HG03575 (cell line): ENCODE results near the gene CTXND2.
"Not testable (repeated sequence)": the region's sequence is repeated elsewhere in the genome, so short reads cannot be mapped to it uniquely, and the experiment has no call there.

ENCODE experiments used
- ATAC-seq: cut with Tn5 transposase; IDR thresholded peaks from one replicate; pipeline ENCODE4 v1.9.1; 2021; ENCODE audit not compliant: unreplicated experiment, insufficient number of reproducible peaks, low FRiP score; ENCODE audit errors: extremely low read depth

Gene CTXND2

GRCh38 chr1:150887018-150887417 is at the start of gene CTXND2:
TSS of gene CTXND2 (plus strand) at chr1:150887136. CDS start at chr1:150912315, 25,179 bp downstream.
- no peak for ATAC-seq

GRCh38 chr1:150840850-150841249 is 46.1 kb upstream of the CTXND2 start:
- ATAC-seq, result not testable (repeated sequence)

- no peak for ATAC-seq
These were observed 45.3 kb upstream of the CTXND2 start for GRCh38 chr1:150841626-150842025.

- ATAC-seq, result no peak
These were observed 44.6 kb upstream of the CTXND2 start for GRCh38 chr1:150842343-150842742.

GRCh38 chr1:150842964-150843363 is 44.0 kb upstream of the CTXND2 start:
- ATAC-seq, result no peak

- no peak for ATAC-seq
These were observed 43.5 kb upstream of the CTXND2 start for GRCh38 chr1:150843474-150843873.

GRCh38 chr1:150846473-150847146 is 40.3 kb upstream of the CTXND2 start:
- no peak for ATAC-seq

- ATAC-seq, result not testable (repeated sequence)
These were observed 36.1 kb upstream of the CTXND2 start for GRCh38 chr1:150850801-150851362.

- not testable (repeated sequence) for ATAC-seq
These were observed 34.2 kb upstream of the CTXND2 start for GRCh38 chr1:150852734-150853133.

GRCh38 chr1:150863724-150864123 is 23.2 kb upstream of the CTXND2 start:
- no peak for ATAC-seq

GRCh38 chr1:150864200-150864599 is 22.7 kb upstream of the CTXND2 start:
- ATAC-seq, result not testable (repeated sequence)

GRCh38 chr1:150869683-150870082 is 17.3 kb upstream of the CTXND2 start:
- no peak for ATAC-seq

GRCh38 chr1:150872572-150872971 is 14.4 kb upstream of the CTXND2 start:
- no peak for ATAC-seq

GRCh38 chr1:150873521-150873920 is 13.4 kb upstream of the CTXND2 start:
- ATAC-seq, result no peak

GRCh38 chr1:150874455-150875196 is 12.3 kb upstream of the CTXND2 start:
- no peak for ATAC-seq

- ATAC-seq, result no peak
These were observed 11.5 kb upstream of the CTXND2 start for GRCh38 chr1:150875197-150876118.

- ATAC-seq, result no peak
These were observed 10.8 kb upstream of the CTXND2 start for GRCh38 chr1:150876119-150876454.

GRCh38 chr1:150878931-150879330 is 8.0 kb upstream of the CTXND2 start:
- not testable (repeated sequence) for ATAC-seq

- no peak for ATAC-seq
These were observed 5.4 kb upstream of the CTXND2 start for GRCh38 chr1:150881331-150882070.
